Rectal smooth muscle tissue (tissue), 1 donor: ENCODE results near the gene NMB.
"Not testable (repeated sequence)": the region's sequence is repeated elsewhere in the genome, so short reads cannot be mapped to it uniquely, and the experiment has no call there.

ENCODE experiments used
- H3K27ac ChIP-seq: one replicate; pipeline ENCODE4 v1.7.0; 2013; ENCODE audit warnings: low read depth, low read length, inconsistent platforms
- H3K27me3 ChIP-seq: one replicate; pipeline ENCODE4 v1.7.0; 2013; ENCODE audit warnings: low read length; ENCODE audit not compliant: control insufficient read depth, insufficient read depth
- H3K36me3 ChIP-seq: one replicate; pipeline ENCODE4 v1.7.0; 2013; ENCODE audit warnings: low read length; ENCODE audit not compliant: control insufficient read depth, insufficient read depth
- H3K4me1 ChIP-seq: one replicate; pipeline ENCODE4 v1.7.0; 2013; ENCODE audit warnings: low read length; ENCODE audit not compliant: control insufficient read depth, insufficient read depth
- H3K4me3 ChIP-seq: one replicate; pipeline ENCODE4 v1.7.0; 2013; ENCODE audit warnings: low read length
- H3K9ac ChIP-seq: one replicate; pipeline ENCODE4 v1.7.0; 2013; ENCODE audit warnings: low read length

Gene NMB

DNA sequence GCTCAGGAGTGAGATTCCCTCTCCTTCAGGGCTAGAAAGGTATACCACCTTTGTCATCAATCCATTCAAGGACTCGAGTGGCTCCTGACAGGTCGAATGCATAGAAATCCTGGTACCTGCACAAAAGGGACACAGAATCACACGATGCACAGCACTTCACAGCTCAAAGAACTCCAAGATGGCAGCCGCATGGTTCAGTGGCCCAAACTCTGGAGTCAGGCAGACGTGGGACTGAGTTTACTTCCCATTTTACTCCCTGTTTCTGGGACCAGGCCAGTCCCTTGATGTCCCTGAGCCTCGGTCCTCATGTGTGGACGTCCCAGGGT is 4.5 kb downstream of the NMB start:
- Histone ChIP-seq H3K4me3 (peak overlapping the region; percentile 98), H3K36me3 (peaks cover 6% of the 10 kb centered on the region), H3K27me3 (no peaks in the 10 kb centered on the region), H3K4me1 (peaks cover 11% of the 10 kb centered on the region), H3K9ac (peak overlapping the region; percentile 53), H3K27ac (peak overlapping the region; percentile 86)

DNA sequence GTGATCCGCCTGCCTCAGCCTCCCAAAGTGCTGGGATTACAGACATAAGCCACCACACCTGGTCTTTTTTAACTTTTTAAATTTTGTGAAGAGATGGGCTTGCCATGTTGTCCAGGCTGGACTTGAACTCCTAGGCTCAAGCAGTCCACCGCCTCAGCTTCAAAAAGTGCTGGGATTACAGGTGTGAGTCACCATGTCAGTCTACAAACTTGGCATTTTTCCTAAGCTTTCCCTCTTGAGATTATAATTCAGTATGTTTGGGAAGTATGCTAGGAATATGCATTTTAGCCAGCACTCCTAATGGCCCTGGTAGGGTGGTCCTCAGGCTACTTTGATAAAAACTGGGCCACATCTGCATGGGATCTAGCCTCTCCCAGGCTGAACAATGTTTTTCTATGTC is 8.3 kb downstream of the NMB start:
- no peaks in the 10 kb centered on the region for H3K27me3 ChIP-seq
- H3K9ac ChIP-seq = no peak overlapping the region
- H3K36me3 ChIP-seq = peaks cover 34% of the 10 kb centered on the region
- H3K27ac ChIP-seq = no peak overlapping the region
- H3K4me3 ChIP-seq = no peak overlapping the region
- peaks cover 11% of the 10 kb centered on the region for H3K4me1 ChIP-seq

DNA sequence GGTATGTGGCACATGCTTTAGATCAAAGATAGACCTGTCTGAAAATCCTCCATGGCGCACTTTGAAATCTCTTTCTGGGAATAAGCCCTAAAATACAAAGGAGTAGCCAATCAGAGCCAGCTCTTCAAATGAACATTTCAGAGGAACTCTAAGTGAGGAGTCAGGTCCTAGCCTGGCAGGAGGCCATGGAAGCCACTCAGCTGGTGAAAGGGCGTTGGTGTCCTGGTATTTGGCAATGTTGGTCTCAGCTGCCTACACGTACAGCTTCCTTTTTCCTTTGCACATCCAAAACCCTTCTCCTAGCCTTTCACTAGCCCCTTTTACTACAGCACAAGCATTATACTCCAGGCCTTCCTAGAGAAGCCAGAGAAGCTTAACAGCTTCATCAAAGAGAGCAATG is 9.5 kb downstream of the NMB start:
- no peak overlapping the region for H3K9ac ChIP-seq
- H3K27ac ChIP-seq = no peak overlapping the region
- peaks cover 8% of the 10 kb centered on the region for H3K4me1 ChIP-seq
- no peaks in the 10 kb centered on the region for H3K27me3 ChIP-seq
- H3K4me3 ChIP-seq = no peak overlapping the region
- H3K36me3 ChIP-seq = peaks cover 39% of the 10 kb centered on the region

DNA sequence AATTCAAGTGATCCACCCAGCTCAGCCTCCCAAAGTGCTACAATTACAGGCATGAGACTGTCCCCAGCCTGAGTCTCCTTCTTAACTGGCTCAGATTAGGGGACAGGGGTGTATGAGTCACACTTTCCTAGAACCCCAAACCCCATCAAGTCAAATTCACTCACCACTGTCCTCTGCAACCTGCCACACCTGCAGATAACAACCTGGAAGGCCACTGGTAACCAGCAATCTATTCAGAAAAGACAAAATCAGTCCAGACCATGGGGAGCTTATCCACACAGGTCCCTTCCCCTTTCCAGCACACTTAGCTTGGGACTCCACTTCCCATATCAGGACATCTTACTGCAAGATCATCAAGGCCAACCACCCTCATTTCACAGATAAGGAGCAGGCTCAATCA is 10.3 kb downstream of the NMB start:
- Histone ChIP-seq H3K27ac (no peak overlapping the region), H3K4me1 (peaks cover 1% of the 10 kb centered on the region), H3K4me3 (no peak overlapping the region), H3K27me3 (no peaks in the 10 kb centered on the region), H3K36me3 (peaks cover 45% of the 10 kb centered on the region), H3K9ac (no peak overlapping the region)

DNA sequence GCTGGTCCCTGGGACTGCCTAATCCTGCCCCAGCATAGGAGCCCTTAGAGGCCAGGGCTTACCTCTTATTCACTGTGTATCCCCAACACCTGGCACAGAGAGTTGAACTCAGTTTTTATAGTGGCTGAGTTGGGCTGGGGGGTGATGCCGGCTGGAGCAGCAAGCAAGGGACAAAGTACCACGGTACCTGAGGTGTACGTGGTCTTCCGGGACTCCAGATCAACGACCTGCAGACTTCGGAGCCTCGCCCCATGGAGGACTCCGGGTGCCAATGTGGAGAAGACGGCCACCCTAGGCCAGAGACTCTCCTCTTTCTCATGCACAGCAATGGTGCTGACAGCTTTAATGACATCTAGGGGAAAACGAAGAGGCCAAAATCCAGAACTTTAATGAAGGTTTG is 12.0 kb downstream of the NMB start:
- no peak overlapping the region for H3K9ac ChIP-seq
- H3K4me3 ChIP-seq = no peak overlapping the region
- H3K27ac ChIP-seq = no peak overlapping the region
- peaks cover 49% of the 10 kb centered on the region for H3K36me3 ChIP-seq
- H3K27me3 ChIP-seq = no peaks in the 10 kb centered on the region
- H3K4me1 ChIP-seq = no peaks in the 10 kb centered on the region

DNA sequence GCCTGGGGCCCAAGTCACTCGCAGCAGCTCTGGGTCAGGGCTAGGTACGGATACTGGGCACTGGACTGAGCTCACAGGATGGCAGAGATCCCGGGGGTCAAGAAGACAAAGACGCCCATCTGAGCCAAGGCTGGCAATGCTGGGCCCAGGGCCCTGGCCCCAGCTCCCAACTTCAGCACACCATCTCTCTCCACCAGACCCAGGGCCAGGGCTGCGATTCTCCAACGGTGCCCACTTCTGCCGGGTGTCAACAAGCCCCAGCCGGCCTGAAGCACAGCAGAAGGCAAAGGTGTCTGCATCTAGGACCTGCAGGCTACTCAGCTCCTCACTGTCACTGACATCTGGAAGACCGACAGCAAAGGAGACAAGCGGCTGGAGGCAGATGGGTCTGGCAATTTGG is 12.5 kb downstream of the NMB start:
- H3K4me1 ChIP-seq = no peaks in the 10 kb centered on the region
- no peak overlapping the region for H3K4me3 ChIP-seq
- no peaks in the 10 kb centered on the region for H3K27me3 ChIP-seq
- H3K9ac ChIP-seq = no peak overlapping the region
- no peak overlapping the region for H3K27ac ChIP-seq
- H3K36me3 ChIP-seq = peaks cover 49% of the 10 kb centered on the region

DNA sequence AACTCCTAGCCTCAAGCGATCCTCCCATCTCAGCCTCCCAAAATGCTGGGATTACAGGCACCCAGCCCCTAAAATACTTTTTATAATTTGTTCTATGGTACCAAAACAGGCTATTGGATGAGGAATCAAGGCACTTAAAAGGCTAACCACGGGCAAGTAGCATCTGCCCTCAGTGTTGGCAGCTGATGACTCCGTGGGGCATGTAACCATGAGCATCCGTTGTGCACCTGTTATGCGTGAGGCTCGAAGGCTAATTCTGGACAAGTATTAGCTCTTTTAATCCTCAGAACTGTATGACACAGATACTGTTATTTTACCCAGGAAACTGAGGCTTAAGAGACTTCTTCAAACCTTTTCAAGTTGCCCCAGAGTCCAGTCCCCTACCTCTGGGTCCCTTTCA is 14.2 kb downstream of the NMB start:
- Histone ChIP-seq H3K4me1 (no peaks in the 10 kb centered on the region), H3K36me3 (peaks cover 53% of the 10 kb centered on the region), H3K4me3 (no peak overlapping the region), H3K27ac (no peak overlapping the region), H3K27me3 (no peaks in the 10 kb centered on the region), H3K9ac (no peak overlapping the region)

DNA sequence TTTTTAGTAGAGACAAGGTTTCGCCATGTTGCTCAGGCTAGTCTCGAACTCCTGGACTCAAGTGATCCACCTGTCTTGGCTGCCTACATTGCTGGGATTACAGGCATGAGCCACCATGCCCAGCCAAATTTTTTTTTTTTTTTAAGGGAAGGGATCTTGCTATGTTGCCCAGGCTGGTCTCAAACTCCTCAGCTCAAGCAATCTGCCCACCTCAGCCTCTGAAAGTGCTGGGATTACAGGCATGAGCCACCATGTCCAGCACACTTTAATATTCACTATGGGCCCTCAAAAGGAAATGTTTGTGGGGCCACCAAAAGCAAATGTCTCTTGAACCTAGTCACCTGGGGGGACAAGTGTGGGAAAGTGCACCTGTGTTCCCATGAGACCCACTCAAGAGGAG is 15.4 kb downstream of the NMB start:
- not testable (repeated sequence) for H3K9ac ChIP-seq, H3K27me3 ChIP-seq, H3K27ac ChIP-seq, H3K4me1 ChIP-seq, H3K4me3 ChIP-seq
- H3K36me3 ChIP-seq = peaks cover 47% of the 10 kb centered on the region

DNA sequence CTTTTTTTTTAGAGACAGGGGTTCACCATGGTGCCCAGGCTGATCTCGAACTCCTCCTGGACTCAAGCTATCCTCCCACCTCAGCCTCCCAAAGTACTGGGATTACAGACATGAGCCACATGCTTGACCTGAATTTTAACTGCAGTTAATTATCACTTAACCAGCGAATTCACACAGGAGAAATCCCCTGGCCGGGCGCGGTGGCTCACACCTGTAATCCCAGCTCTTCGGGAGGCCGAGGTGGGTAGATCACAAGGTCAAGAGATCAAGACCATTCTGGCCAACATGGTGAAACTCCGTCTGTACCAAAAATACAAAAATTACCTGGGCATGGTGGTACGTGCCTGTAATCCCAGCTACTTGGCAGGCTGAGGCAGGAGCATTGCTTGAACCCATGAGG is 16.1 kb downstream of the NMB start:
- peaks cover 40% of the 10 kb centered on the region for H3K36me3 ChIP-seq
- not testable (repeated sequence) for H3K4me1 ChIP-seq, H3K27ac ChIP-seq, H3K27me3 ChIP-seq, H3K9ac ChIP-seq, H3K4me3 ChIP-seq

DNA sequence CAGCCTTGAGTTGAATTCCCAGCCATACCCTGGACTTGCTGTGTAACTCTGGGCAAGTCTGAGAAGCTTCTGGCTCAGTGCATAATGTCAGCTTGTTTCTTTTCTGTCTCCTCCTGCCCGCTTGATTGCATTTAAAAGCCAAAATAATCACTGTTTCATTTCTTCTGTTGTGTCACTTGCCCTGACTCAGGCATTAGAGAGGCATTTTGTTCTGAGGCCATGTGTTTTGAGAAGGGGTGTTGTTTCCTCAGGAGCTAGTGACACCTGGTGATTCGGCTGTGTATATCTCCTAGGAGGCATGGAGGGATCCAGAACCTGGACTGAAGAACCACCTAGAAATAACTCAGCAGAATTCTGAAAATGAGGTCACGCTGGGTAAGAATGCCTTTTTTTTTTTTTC is 19.9 kb downstream of the NMB start:
- Histone ChIP-seq H3K27me3 (no peaks in the 10 kb centered on the region), H3K4me1 (peaks cover 3% of the 10 kb centered on the region), H3K36me3 (peaks cover 18% of the 10 kb centered on the region), H3K4me3 (no peak overlapping the region), H3K27ac (no peak overlapping the region), H3K9ac (no peak overlapping the region)

DNA sequence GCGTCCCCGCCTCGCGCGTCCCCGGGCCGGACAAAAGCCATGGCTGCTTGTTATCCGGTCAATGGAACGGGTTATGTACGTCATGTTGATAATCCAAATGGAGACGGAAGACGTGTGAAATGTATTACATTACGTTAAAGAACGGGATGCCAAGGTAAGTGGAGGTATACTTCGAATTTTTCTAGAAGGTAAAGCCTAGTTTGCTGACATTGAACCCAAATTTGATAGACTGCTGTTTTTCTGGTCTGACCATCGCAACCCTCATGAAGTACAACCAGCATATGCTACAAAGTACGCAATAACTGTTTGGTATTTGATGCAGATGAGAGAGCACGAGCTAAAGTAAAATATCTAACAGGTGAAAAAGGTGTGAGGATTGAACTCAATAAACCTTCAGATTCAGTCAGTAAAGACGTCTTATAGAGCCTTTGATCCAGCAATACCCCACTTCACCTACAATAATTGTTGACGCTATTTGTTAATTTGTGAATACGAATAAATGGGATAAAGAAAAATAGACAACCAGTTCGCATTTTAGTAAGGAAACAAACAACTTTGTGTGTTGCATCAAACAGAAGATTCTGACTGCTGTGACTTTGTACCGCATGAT is 23.7 kb downstream of the NMB start:
- peaks cover 5% of the 10 kb centered on the region for H3K36me3 ChIP-seq
- peaks cover 17% of the 10 kb centered on the region for H3K4me1 ChIP-seq
- no peaks in the 10 kb centered on the region for H3K27me3 ChIP-seq
- H3K4me3 ChIP-seq = peak overlapping the region; percentile 88
- H3K27ac ChIP-seq = peak overlapping the region; percentile 89
- peak overlapping the region; percentile 74 for H3K9ac ChIP-seq

DNA sequence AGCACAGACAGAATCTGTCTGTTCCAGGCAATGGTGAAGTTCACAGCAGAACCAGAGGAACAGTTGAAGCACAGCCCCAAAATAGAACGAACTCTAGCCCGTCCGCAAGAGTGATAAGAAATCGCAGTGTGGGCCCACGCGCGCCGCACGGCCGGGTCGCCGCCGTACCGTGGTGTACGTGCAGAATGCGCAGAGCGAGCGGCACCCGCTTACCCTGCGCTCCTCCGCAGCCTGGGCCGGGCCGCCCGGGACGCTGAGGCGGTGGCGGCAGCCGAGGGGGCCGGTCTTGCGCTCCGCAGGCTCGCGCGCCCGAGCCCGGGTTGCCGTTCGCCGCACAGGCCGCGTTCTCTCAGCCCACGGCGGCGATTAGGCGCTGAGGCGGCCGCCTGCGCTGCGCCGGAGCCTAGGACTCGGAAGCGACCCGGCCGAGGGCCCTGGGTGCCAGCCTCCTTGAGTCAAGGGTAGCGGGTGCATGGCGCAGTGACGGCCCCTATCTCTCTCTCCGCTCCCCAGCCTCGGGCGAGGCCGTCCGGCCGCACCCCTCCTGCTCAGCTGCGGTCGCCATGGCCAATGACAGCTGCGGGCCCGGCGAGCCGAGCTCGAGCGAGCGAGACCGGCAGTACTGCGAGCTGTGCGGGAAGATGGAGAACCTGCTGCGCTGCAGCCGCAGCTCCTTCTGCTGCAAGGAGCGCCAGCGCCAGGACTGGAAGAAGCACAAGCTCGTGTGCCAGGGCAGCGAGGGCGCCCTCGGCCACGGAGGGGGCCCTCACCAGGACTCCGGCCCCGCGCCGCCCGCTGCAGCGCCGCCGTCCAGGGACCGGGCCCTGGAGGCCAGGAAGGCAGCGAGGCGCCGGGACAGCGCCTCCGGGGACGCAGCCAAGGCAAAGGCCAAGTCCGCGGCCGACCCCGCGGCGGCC is 24.4 kb downstream of the NMB start:
- peaks cover 17% of the 10 kb centered on the region for H3K4me1 ChIP-seq
- H3K27me3 ChIP-seq = no peaks in the 10 kb centered on the region
- peak overlapping the region; percentile 88 for H3K4me3 ChIP-seq
- peak overlapping the region; percentile 89 for H3K27ac ChIP-seq
- peaks cover 5% of the 10 kb centered on the region for H3K36me3 ChIP-seq
- H3K9ac ChIP-seq = peak overlapping the region; percentile 74
